HEK293T (cell line): ENCODE results near the gene TBCEL.

ENCODE experiments used
- ARNT ChIP-seq: fragments of 450-650 bp; IDR thresholded peaks from 2 replicates; pipeline ENCODE4 v1.6.1; 2017; ENCODE audit warnings: mild to moderate bottlenecking
- BHLHE40 ChIP-seq: fragments of 450-650 bp; IDR thresholded peaks from 2 replicates; pipeline ENCODE4 v1.6.1; 2016; ENCODE audit warnings: mild to moderate bottlenecking, moderate library complexity, borderline replicate concordance
- CTBP1 ChIP-seq: fragments of 450-650 bp; IDR thresholded peaks from 2 replicates; pipeline ENCODE4 v1.6.1; 2016; ENCODE audit warnings: borderline replicate concordance
- ELF4 ChIP-seq: fragments of 450-650 bp; IDR thresholded peaks from 2 replicates; pipeline ENCODE4 v1.6.1; 2017; ENCODE audit warnings: antibody characterized with exemption
- FOXA1 ChIP-seq: fragments of 450-650 bp; IDR thresholded peaks from 2 replicates; pipeline ENCODE4 v1.6.1; 2016; ENCODE audit warnings: mild to moderate bottlenecking
- FOXK2 ChIP-seq: fragments of 450-650 bp; IDR thresholded peaks from 2 replicates; pipeline ENCODE4 v1.6.1; 2016; ENCODE audit warnings: mild to moderate bottlenecking
- FOXM1 ChIP-seq: fragments of 450-650 bp; IDR thresholded peaks from 2 replicates; pipeline ENCODE4 v1.6.1; 2017; ENCODE audit warnings: mild to moderate bottlenecking, borderline replicate concordance
- HDGF ChIP-seq: fragments of 450-650 bp; IDR thresholded peaks from 2 replicates; pipeline ENCODE4 v1.6.1; 2017; ENCODE audit warnings: antibody characterized with exemption, borderline replicate concordance
- L3MBTL2 ChIP-seq: fragments of 450-650 bp; conservative IDR thresholded peaks from 2 replicates; pipeline ENCODE4 v1.6.1; 2016; ENCODE audit warnings: mild to moderate bottlenecking
- LEF1 ChIP-seq: fragments of 450-650 bp; IDR thresholded peaks from 2 replicates; pipeline ENCODE4 v1.6.1; 2017; ENCODE audit warnings: mild to moderate bottlenecking, borderline replicate concordance
- PKNOX1 ChIP-seq: fragments of 450-650 bp; IDR thresholded peaks from 2 replicates; pipeline ENCODE4 v1.6.1; 2016
- SP1 ChIP-seq: fragments of 450-650 bp; IDR thresholded peaks from 2 replicates; pipeline ENCODE4 v1.6.1; 2017
- SUZ12 ChIP-seq: fragments of 450-650 bp; IDR thresholded peaks from 2 replicates; pipeline ENCODE4 v1.6.1; 2016; ENCODE audit warnings: mild to moderate bottlenecking

DNA sequence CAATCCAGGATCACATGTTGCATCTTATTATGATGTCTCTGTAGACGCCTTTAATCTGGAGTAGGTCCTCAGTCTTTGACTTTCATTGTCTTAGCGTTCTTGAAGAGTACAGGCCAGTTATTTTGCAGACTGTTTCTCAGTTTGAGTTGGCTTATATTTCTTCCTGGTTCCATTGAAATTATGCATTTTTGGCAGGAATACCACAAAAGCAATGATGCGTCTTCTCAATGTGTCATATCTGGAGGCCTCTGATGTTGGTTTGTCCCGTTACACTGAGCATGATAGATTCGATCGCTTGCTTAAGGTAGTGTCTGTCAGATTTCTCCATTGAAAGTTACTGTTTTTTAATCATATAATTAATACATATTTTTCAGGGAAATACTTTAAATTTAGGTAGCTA is 107.8 kb downstream of the TBCEL start:
- no peak for TF ChIP-seq FOXM1
- no peak for TF ChIP-seq SP1
- TF ChIP-seq L3MBTL2 = no peak
- TF ChIP-seq HDGF = no peak
- TF ChIP-seq FOXA1 = no peak
- TF ChIP-seq SUZ12 = no peak
- no peak for TF ChIP-seq FOXK2
- no peak for TF ChIP-seq CTBP1
- TF ChIP-seq PKNOX1 = no peak
- no peak for TF ChIP-seq ELF4
- TF ChIP-seq BHLHE40 = no peak
- TF ChIP-seq LEF1 = no peak
- no peak for TF ChIP-seq ARNT
